Kidney glomerular epithelial cell (primary cell): ENCODE measurements around the gene ARHGAP15.
A peak's percentile ranks its signal among the peaks of the same experiment; 100 is the strongest.

ENCODE experiments used
- DNase-seq: peaks from one replicate; lab custom pipeline; 2025; lab: John Stamatoyannopoulos, UW

ARHGAP15 gene

GRCh38 chr2:143345887-143346787, 216.9 kb downstream of the ARHGAP15 start:
- peak; percentile 16 for DNase-seq

- no peak for DNase-seq
These were observed 218.1 kb downstream of the ARHGAP15 start for GRCh38 chr2:143347271-143347695.

DNA sequence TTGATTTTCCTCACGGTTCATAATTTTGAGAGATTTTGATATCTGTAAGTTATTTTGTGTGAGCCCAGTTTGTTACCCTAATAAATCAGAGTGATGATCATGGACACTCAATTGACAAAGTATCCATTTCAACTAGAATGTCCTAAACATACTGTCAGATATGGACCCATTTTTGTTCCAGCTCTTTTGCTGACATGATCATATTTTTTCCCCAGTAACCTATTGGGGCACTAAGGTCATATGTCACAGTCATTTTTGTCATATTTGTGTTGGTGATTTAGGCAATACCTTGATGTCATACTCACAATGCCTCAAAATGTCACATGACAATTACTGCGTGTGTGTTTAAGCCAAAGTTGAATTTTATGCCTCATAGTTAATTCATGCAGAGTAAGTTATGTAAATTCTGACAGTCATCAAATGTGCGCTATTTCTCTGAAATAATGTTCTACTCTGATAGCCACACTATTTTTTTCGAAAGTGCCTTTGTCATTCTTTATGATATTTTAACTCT, 218.7 kb downstream of the ARHGAP15 start:
- no peak for DNase-seq

- DNase-seq = no peak
These were observed 225.0 kb downstream of the ARHGAP15 start for GRCh38 chr2:143354050-143354750.

GRCh38 chr2:143355870-143356269, 226.7 kb downstream of the ARHGAP15 start:
- DNase-seq = no peak

DNA sequence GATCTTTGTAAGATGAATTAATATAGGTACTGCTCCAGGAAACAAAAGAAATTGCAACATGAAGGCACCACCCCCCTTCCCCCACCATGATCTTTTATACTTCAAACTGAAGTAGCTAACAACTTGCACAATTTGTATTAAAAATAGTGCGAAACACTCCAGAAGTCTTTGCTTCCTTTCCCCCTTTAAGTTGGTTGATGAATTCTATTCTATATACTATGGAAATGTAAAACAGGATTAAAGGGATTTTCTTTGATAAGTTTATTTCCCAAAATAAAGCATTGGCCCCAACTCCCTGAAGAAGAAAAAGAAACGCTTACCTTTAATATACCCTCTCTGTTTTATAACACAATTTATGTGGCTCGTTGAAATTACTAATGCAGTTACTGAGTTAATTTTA, 227.1 kb downstream of the ARHGAP15 start:
- DNase-seq = no peak

GRCh38 chr2:143356736-143357446, 227.7 kb downstream of the ARHGAP15 start:
- DNase-seq = no peak

DNA sequence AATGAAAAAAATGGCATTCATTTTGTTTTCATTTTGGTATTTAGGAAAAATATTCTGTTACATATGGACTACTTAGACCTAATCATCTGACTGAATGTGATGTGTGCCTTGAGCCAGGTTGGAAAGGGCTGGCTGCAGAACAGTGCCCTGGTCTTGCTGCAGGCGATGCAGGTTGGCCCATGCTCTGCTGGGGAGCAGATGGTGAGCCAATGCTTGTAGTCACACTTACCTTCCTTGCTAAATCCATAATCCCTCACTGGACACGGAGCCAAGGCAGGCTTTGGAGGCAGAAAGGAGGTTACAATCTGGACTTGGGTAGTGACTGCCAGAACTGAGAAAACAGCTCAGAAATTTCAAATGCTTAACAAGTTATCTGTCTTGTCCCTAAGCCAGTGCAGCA, 228.7 kb downstream of the ARHGAP15 start:
- no peak for DNase-seq

DNA sequence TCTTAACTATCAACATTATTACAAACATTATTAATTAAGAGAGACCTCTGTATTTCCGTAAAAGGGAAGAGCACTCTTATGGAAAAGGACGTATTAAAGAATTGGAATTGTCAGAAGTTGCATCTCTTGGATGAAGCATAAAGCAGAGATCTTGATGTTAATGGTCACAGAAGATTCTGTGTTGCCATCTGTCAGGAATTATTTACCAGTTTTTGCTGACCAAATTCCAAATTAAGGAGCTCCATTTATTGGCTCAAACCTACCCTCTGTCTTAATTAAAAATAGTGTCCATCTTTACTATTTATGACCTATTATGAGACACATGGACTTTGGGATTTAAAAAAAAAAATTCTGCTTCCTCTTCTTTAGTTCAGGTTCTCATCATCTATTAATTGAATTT, 232.1 kb downstream of the ARHGAP15 start:
- no peak for DNase-seq

GRCh38 chr2:143371616-143372015, 242.4 kb downstream of the ARHGAP15 start:
- no peak for DNase-seq

DNA sequence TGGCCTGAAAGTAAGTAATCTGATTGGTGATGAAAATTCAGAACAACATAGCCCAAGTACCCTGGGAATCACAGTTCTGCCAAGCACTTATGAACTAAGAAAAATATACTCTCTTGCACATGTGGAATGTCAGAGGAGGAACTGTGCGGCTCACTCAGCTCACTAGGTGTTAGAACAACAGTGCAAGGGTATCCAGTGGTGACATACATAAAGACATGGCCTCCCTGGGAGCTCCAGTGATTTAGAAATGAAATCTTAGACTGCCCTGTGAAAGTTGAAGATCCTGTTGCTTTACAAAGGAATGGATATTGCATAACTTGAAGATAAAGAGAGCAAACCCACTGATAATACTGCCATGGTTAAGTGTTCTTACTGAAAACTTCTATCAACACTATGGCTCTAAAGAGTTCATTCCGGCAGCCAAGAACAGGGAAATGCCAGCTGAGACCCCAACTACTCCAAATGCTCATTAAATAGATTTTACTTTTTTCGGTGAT, 246.2 kb downstream of the ARHGAP15 start:
- no peak for DNase-seq

DNA sequence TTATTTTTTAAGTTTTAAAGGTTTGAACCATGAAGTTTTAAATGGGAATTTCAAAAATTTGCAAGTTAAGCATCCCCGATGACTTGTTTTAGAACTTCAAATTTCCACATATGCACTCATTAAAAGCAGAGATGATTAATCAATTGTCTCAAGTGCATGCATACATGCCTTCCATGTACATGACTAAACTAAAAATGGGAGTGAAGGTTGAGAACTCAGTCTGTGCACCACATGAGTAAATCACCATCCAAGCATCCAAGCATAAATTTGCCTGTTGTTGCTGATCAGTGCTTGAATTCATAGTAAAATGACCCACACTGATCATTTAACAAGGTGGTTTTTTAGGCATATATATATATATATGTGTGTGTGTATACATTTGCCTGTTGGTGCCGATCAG, 249.8 kb downstream of the ARHGAP15 start:
- no peak for DNase-seq

GRCh38 chr2:143379955-143380354, 250.7 kb downstream of the ARHGAP15 start:
- DNase-seq = no peak

DNA sequence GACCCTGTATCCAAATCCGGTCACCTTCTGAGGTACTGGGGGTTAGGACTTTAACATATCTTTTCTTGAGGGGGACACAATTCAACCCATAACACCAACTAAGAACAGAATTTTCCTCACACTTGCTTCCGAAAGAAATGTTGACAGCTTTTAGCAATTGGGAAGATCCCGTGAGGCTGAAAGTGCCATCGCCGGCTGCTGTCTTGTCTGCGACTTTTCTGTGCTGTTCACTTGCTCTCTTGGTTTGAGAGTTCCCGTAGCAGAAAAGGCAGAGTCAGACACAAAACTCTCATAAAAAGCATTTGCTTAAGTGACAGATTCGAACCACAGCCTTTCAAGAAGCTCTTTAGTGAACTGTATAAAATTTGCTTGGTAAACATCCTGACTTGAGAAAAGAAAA, 253.4 kb downstream of the ARHGAP15 start:
- DNase-seq = no peak

GRCh38 chr2:143383016-143383415, 253.8 kb downstream of the ARHGAP15 start:
- no peak for DNase-seq

DNA sequence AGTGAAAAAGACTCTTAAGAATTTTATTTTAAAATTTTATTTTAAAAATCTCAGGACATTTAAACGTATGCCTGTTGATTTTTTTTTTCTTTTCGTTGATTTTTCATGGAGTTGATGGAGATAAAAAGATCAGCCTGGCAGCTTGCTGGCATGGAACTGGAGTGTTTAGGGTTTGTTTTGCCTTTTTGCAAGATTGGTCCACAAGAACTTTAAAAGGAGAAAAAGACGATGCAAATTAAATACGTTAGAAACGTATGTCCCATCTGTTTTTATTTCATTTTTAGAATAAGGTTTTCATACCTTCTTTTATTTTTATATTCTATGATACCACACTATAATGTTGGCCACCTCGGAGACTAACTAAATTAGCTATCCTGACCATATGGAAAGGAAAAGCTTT, 254.9 kb downstream of the ARHGAP15 start:
- DNase-seq = no peak

GRCh38 chr2:143390171-143390570, 261.0 kb downstream of the ARHGAP15 start:
- no peak for DNase-seq

- no peak for DNase-seq
These were observed 263.1 kb downstream of the ARHGAP15 start for GRCh38 chr2:143392358-143392757.

- no peak for DNase-seq
These were observed 264.8 kb downstream of the ARHGAP15 start for GRCh38 chr2:143394062-143394461.

DNA sequence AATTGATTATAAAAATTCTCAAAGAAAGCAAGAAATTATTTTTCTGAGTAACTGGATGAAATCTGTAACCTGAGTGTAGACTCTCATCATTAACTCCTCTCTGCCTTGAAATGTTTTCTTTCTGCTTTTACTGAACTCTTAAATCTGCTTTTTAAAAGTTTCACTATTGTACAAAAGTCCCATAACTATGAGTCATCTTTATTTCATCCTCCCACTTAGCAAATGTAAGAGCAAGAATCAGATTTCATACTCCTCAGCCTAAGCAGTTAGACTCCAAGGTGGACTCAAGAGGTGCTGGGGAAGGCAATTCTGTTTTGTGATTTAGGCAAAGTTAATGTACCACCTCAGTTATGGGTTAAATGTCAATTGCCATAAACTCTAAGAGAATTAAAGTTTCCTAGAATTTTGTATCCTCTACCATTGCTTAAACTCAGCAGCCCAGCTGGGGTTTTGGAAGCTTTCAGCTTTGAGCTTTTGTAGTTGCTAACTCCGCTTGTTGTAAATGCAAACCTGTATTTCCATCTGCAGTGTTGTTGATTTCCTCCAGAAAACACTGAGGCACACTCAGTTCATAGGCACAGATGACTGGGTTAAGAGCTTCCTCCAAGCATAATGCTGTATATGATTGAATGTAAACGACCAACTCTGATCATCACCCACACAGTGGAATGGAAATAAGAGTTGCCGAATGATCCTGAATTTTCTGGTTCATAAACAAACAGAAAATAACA, 268.8 kb downstream of the ARHGAP15 start:
- DNase-seq = peak; percentile 5

GRCh38 chr2:143398781-143399180, 269.6 kb downstream of the ARHGAP15 start:
- DNase-seq = no peak
